Measurements from ENCODE around the gene VCL. TPM values are rescaled to one million over a fixed set of nuclear protein-coding genes. Genes with fewer than 3 reads are reported as not detected.
"Not testable (repeated sequence)": the region's sequence is repeated elsewhere in the genome, so short reads cannot be mapped to it uniquely, and the experiment has no call there.

VCL gene
- total RNA-seq, 1 donor from 2014 or later, result 131 TPM

DNA sequence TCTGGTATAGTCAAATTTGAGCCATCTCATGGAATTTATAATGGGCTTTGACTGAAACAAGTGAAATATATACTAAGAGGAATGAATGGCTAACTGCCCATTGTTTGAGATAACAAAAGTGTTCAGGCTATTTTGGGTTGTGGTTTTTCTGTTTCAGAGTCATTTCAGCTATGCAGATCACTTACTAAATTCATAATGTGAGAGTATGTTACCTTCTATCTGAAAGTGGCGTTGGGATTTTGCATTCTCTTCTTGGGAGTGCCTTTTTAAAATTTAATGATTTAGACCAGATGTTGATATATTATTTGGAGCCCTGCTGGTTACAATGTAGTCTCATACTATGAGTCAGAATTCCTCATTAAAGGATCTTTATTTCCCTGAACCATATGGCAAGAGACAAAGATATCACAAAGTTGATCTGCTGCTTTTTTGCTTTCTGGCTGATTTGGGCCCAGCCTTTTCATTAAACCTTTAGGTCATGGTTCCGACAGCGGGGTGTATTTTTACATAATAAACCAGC lies 10.4 kb downstream of the VCL start:
- H3K4me1 Mint-ChIP-seq, result peaks cover 47% of the 10 kb centered on the region
- peak overlapping the region; percentile 82 for H3K27ac Mint-ChIP-seq
- H3K9me3 Mint-ChIP-seq, result no peaks in the 10 kb centered on the region
- no peak for TF ChIP-seq CTCF (IDR thresholded peaks at IDR 0.05; ENCODE audit: unreplicated experiment)
- H3K4me3 Mint-ChIP-seq, result no peak overlapping the region
- peaks cover 2% of the 10 kb centered on the region for H3K36me3 Mint-ChIP-seq
- no peak for DNase-seq (ENCODE audit: low spot score in 2 of 2, unreplicated experiment in 2 of 2)
- H3K27me3 Mint-ChIP-seq (ENCODE audit: low read depth), result no peaks in the 10 kb centered on the region

- peak overlapping the region; percentile 84 for H3K27ac Mint-ChIP-seq
- H3K4me3 Mint-ChIP-seq, result no peak overlapping the region
- DNase-seq (ENCODE audit: low spot score in 2 of 2, unreplicated experiment in 2 of 2), result no peak
- H3K27me3 Mint-ChIP-seq (ENCODE audit: low read depth), result no peaks in the 10 kb centered on the region
- no peaks in the 10 kb centered on the region for H3K9me3 Mint-ChIP-seq
- H3K4me1 Mint-ChIP-seq, result peaks cover 49% of the 10 kb centered on the region
- H3K36me3 Mint-ChIP-seq, result peaks cover 2% of the 10 kb centered on the region
- TF ChIP-seq CTCF (IDR thresholded peaks at IDR 0.05; ENCODE audit: unreplicated experiment), result no peak
Observed at GRCh38 chr10:74011017-74011416, 13.1 kb downstream of the VCL start.

- no peaks in the 10 kb centered on the region for H3K27me3 Mint-ChIP-seq (ENCODE audit: low read depth)
- H3K36me3 Mint-ChIP-seq, result peaks cover 4% of the 10 kb centered on the region
- no peak for DNase-seq (ENCODE audit: low spot score in 2 of 2, unreplicated experiment in 2 of 2)
- H3K4me1 Mint-ChIP-seq, result peaks cover 47% of the 10 kb centered on the region
- H3K9me3 Mint-ChIP-seq, result no peaks in the 10 kb centered on the region
- peak overlapping the region; percentile 84 for H3K27ac Mint-ChIP-seq
- TF ChIP-seq CTCF (IDR thresholded peaks at IDR 0.05; ENCODE audit: unreplicated experiment), result no peak
- no peak overlapping the region for H3K4me3 Mint-ChIP-seq
Observed at GRCh38 chr10:74011770-74012169, 13.9 kb downstream of the VCL start.

DNA sequence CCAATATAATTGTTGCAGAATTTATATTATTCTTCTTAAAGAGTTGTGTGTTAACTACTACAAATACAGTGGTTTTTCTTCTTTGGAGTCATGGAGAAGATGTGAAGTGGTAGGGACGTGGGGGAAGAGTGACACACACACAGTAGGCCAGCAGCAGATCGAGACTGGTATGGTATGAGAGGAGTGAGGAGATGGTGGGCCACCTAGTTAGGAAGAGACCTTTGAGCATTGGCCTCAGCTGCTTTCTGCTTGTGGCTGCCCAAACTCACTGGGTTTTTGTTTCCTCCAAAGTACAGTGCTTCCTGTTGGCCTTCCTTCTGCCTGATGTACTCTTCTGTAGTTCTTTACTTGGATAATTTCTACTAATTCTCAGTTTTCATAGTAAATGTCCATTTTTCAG lies 14.6 kb downstream of the VCL start:
- no peak for TF ChIP-seq CTCF (IDR thresholded peaks at IDR 0.05; ENCODE audit: unreplicated experiment)
- no peak for DNase-seq (ENCODE audit: low spot score in 2 of 2, unreplicated experiment in 2 of 2)
- Mint-ChIP-seq H3K27me3 (ENCODE audit: low read depth) (no peaks in the 10 kb centered on the region), H3K4me1 (peaks cover 47% of the 10 kb centered on the region), H3K36me3 (peaks cover 2% of the 10 kb centered on the region), H3K9me3 (no peaks in the 10 kb centered on the region), H3K4me3 (no peak overlapping the region), H3K27ac (peak overlapping the region; percentile 6)

DNA sequence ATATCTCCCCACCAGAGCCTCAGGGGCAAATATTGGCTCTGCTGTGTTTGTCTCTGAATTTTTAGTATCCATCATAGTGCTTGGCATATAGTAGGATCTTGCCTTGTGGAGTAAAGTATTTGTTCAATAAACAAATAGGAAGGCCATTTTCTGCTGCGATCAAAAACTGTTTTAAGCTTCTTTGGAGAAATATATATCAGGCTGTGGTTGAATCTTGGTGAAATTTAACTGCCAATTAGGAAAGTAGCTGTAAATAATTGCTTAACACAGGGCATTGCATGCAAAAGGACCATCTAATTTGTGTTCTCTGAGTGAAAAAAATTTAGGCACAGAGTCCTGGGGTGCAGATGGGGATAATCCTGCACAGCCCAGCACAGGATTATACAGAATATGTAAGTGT lies 15.1 kb downstream of the VCL start:
- no peak for DNase-seq (ENCODE audit: low spot score in 2 of 2, unreplicated experiment in 2 of 2)
- TF ChIP-seq CTCF (IDR thresholded peaks at IDR 0.05; ENCODE audit: unreplicated experiment), result no peak
- peaks cover 2% of the 10 kb centered on the region for H3K36me3 Mint-ChIP-seq
- no peak overlapping the region for H3K4me3 Mint-ChIP-seq
- no peaks in the 10 kb centered on the region for H3K27me3 Mint-ChIP-seq (ENCODE audit: low read depth)
- peaks cover 47% of the 10 kb centered on the region for H3K4me1 Mint-ChIP-seq
- peak overlapping the region; percentile 6 for H3K27ac Mint-ChIP-seq
- no peaks in the 10 kb centered on the region for H3K9me3 Mint-ChIP-seq

GRCh38 chr10:74014574-74014973 lies 16.7 kb downstream of the VCL start:
- not testable (repeated sequence) for H3K36me3 Mint-ChIP-seq; H3K27me3 Mint-ChIP-seq (ENCODE audit: low read depth); H3K4me3 Mint-ChIP-seq; DNase-seq (ENCODE audit: low spot score in 2 of 2, unreplicated experiment in 2 of 2); H3K27ac Mint-ChIP-seq; H3K9me3 Mint-ChIP-seq
- peaks cover 37% of the 10 kb centered on the region for H3K4me1 Mint-ChIP-seq
